K562 (cell line): Measurements from ENCODE around the gene SLC8A1.

Experiments used
- ZNF644 ChIP-seq: fragments of 200-800 bp; sonication (Bioruptor generic); IDR thresholded peaks from 2 replicates; pipeline ENCODE4 v1.6.1; 2016; ENCODE audit warnings: low read depth, missing genetic modification characterization, missing compliant biosample characterization
- TF ChIP-seq, protein P1 (sequence below): fragments of 250-450 bp; sonication (Bioruptor Pico); IDR thresholded peaks from 2 replicates; pipeline ENCODE4 v1.5.0; 2021
- TF ChIP-seq, protein P2 (sequence below), 2 experiments: fragments of 450-650 bp; formaldehyde crosslinking in 1 of 2; IDR thresholded peaks; 2 replicates each; pipeline versions ENCODE4 v1.4.0 to v1.6.1; 2014 to 2020; ENCODE audit warnings: mild to moderate bottlenecking in 2 of 2, borderline replicate concordance in 1 of 2, low read depth in 1 of 2

DNA sequence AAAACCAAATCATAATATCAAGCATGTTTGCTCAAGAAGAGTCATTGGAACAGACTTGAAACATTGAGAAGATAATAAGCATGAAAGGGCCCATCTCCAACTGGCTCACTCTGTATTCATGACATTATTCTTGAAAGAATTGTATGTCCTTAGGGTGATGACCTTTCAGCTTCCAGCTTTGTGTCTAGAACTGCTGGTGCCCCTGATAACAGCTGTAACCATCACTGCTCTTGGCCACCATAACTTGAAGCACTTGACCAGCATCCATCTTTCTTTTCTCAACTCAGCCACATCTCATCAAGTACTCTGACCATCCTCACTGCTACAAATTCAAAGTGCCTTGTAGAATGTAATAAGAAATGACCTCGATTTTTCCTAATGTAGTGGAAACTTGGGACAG lies 289.9 kb downstream of the SLC8A1 start:
- TF ChIP-seq, protein P1, sequence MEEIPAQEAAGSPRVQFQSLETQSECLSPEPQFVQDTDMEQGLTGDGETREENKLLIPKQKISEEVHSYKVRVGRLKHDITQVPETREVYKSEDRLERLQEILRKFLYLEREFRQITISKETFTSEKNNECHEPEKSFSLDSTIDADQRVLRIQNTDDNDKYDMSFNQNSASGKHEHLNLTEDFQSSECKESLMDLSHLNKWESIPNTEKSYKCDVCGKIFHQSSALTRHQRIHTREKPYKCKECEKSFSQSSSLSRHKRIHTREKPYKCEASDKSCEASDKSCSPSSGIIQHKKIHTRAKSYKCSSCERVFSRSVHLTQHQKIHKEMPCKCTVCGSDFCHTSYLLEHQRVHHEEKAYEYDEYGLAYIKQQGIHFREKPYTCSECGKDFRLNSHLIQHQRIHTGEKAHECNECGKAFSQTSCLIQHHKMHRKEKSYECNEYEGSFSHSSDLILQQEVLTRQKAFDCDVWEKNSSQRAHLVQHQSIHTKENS (CRISPR knock-in tag) = no peak
- no peak for TF ChIP-seq ZNF644 (tag)
- TF ChIP-seq, protein P2, sequence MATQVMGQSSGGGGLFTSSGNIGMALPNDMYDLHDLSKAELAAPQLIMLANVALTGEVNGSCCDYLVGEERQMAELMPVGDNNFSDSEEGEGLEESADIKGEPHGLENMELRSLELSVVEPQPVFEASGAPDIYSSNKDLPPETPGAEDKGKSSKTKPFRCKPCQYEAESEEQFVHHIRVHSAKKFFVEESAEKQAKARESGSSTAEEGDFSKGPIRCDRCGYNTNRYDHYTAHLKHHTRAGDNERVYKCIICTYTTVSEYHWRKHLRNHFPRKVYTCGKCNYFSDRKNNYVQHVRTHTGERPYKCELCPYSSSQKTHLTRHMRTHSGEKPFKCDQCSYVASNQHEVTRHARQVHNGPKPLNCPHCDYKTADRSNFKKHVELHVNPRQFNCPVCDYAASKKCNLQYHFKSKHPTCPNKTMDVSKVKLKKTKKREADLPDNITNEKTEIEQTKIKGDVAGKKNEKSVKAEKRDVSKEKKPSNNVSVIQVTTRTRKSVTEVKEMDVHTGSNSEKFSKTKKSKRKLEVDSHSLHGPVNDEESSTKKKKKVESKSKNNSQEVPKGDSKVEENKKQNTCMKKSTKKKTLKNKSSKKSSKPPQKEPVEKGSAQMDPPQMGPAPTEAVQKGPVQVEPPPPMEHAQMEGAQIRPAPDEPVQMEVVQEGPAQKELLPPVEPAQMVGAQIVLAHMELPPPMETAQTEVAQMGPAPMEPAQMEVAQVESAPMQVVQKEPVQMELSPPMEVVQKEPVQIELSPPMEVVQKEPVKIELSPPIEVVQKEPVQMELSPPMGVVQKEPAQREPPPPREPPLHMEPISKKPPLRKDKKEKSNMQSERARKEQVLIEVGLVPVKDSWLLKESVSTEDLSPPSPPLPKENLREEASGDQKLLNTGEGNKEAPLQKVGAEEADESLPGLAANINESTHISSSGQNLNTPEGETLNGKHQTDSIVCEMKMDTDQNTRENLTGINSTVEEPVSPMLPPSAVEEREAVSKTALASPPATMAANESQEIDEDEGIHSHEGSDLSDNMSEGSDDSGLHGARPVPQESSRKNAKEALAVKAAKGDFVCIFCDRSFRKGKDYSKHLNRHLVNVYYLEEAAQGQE (IDR thresholded peaks at IDR 0.05; ENCODE audit: borderline replicate concordance) = no peak
- TF ChIP-seq, protein P2 (CRISPR knock-in tag; IDR thresholded peaks at IDR 0.05; ENCODE audit: low read depth) = no peak
